Tibial nerve (tissue), 4 donors: ENCODE results near the gene TPRX2. TPM values are rescaled to one million over a fixed set of nuclear protein-coding genes. Genes with fewer than 3 reads are reported as not detected.

Experiments
- DNase-seq, 2 donors: peaks; one replicate each; pipeline ENCODE4 v3.0.0-alpha.2; 2019; ENCODE audit warnings: low spot score in 2 of 2
- H3K27ac ChIP-seq, 4 donors: fragments of 200-600 bp; sonication (generic) in 3 of 4; one replicate each; pipeline ENCODE4 v1.5.1; 2017 to 2019; ENCODE audit warnings: mild to moderate bottlenecking in 1 of 4
- H3K27me3 ChIP-seq, 2 donors: fragments of 200-600 bp; sonication (generic) in 1 of 2; one replicate each; pipeline versions ENCODE4 v1.5.1 to v1.6.0; 2017 to 2019
- H3K36me3 ChIP-seq, 3 donors: fragments of 200-600 bp; sonication (generic); one replicate each; pipeline ENCODE4 v1.5.1; 2018 to 2019
- H3K4me1 ChIP-seq, 4 donors: fragments of 200-600 bp; sonication (generic) in 3 of 4; one replicate each; pipeline ENCODE4 v1.5.1; 2017 to 2019
- H3K4me3 ChIP-seq, 4 donors: fragments of 200-600 bp; sonication (generic) in 3 of 4; one replicate each; pipeline ENCODE4 v1.5.1; 2017 to 2019; ENCODE audit warnings: mild to moderate bottlenecking in 1 of 4, moderate library complexity in 1 of 4
- H3K9me3 ChIP-seq, 4 donors: fragments of 200-600 bp; sonication (generic) in 3 of 4; one replicate each; pipeline ENCODE4 v1.5.1; 2017 to 2019
- CTCF ChIP-seq, 5 experiments: fragments of 200-600 bp in 3 of 5; fragments of 450-650 bp in 2 of 5; sonication (generic) in 3 of 5; IDR thresholded peaks; one replicate each; pipeline ENCODE4 v1.5.1; 2016 to 2019; ENCODE audit warnings: antibody characterized with exemption in 5 of 5, mild to moderate bottlenecking in 3 of 5, moderate library complexity in 2 of 5
- EP300 ChIP-seq, 2 donors: sonication (generic); formaldehyde crosslinking; IDR thresholded peaks; one replicate each; pipeline ENCODE4 v1.6.1; 2017; ENCODE audit warnings: antibody characterized with exemption in 2 of 2, mild to moderate bottlenecking in 1 of 2
- POLR2A ChIP-seq, 2 donors: fragments of 450-650 bp; IDR thresholded peaks; one replicate each; pipeline ENCODE4 v1.6.1; 2017; ENCODE audit warnings: antibody characterized with exemption in 2 of 2, mild to moderate bottlenecking in 2 of 2, moderate library complexity in 2 of 2
- WGBS, 2 donors: methylation state at CpG; one replicate each; pipeline ENCODE4 v1.1.5; 2018; 5-methylcytosine and 5-hydroxymethylcytosine counted together
- total RNA-seq, 4 donors: library from RNA; depleted of rRNA; stranded (reverse); fragments of >200 nt; gene quantifications; one replicate each; pipeline ENCODE4 v1.1.0, GENCODE V29; 2016

TPRX2 gene
- total RNA-seq, 4 donors from 2014 or later: not detected

GRCh38 chr19:47882890-47883289, 23.9 kb downstream of the TPRX2 start:
- H3K9me3 ChIP-seq: no peaks in the 10 kb centered on the region
- H3K27ac ChIP-seq: no peak overlapping the region
- no peaks in the 10 kb centered on the region for H3K36me3 ChIP-seq
- peaks cover 0 to 11% of the 10 kb centered on the region in 2 donors for H3K27me3 ChIP-seq
- TF ChIP-seq POLR2A (IDR thresholded peaks at IDR 0.05): no peak
- TF ChIP-seq CTCF (IDR thresholded peaks at IDR 0.05): no peak
- no peaks in the 10 kb centered on the region for H3K4me1 ChIP-seq
- H3K4me3 ChIP-seq: no peak overlapping the region
- no peak for DNase-seq
- 79 to 83% methylated on average over 3 of the region's 3 CpGs for WGBS, 2 donors

GRCh38 chr19:47885067-47885463, 26.0 kb downstream of the TPRX2 start:
- Histone ChIP-seq H3K27me3 (peaks cover 0 to 8% of the 10 kb centered on the region in 2 donors), H3K27ac (no peak overlapping the region), H3K9me3 (no peaks in the 10 kb centered on the region), H3K4me1 (no peaks in the 10 kb centered on the region), H3K36me3 (no peaks in the 10 kb centered on the region), H3K4me3 (no peak overlapping the region)
- 75 to 84% methylated on average over 5 of the region's 5 CpGs for WGBS, 2 donors
- TF ChIP-seq EP300 (IDR thresholded peaks at IDR 0.05): no peak
- no peak for TF ChIP-seq CTCF (IDR thresholded peaks at IDR 0.05)
- no peak for TF ChIP-seq POLR2A (IDR thresholded peaks at IDR 0.05)
- DNase-seq: no peak

GRCh38 chr19:47886010-47886559, 27.1 kb downstream of the TPRX2 start, which contains the start of gene SULT2A1:
Gene SULT2A1 (minus strand): TSS chr19:47886315. CDS start chr19:47886257, 58 bp downstream.
- Histone ChIP-seq H3K27ac (no peak within 1 kb of the TSS), H3K4me3 (no peak within 1 kb of the TSS), H3K36me3 (no peaks in the 10 kb centered on the region), H3K27me3 (peaks cover 0 to 8% of the 10 kb centered on the region in 2 donors), H3K9me3 (no peaks in the 10 kb centered on the region), H3K4me1 (no peaks in the 10 kb centered on the region)
- TF ChIP-seq CTCF (IDR thresholded peaks at IDR 0.05) (no peak), EP300 (IDR thresholded peaks at IDR 0.05) (no peak), POLR2A (IDR thresholded peaks at IDR 0.05) (no peak)
- WGBS, 2 donors: 72% methylated on average over 12 of the region's 12 CpGs
- DNase-seq: no peak

GRCh38 chr19:47890865-47891621, 32.0 kb downstream of the TPRX2 start:
- Histone ChIP-seq H3K36me3 (no peaks in the 10 kb centered on the region), H3K27me3 (peaks cover 0 to 4% of the 10 kb centered on the region in 2 donors), H3K27ac (no peak overlapping the region), H3K4me1 (no peaks in the 10 kb centered on the region), H3K4me3 (no peak overlapping the region), H3K9me3 (peaks cover 0 to 19% (median 0%) of the 10 kb centered on the region in 4 donors)
- 55 to 56% methylated on average over 7 of the region's 7 CpGs for WGBS, 2 donors
- DNase-seq: no peak
- no peak for TF ChIP-seq EP300 (IDR thresholded peaks at IDR 0.05)
- TF ChIP-seq POLR2A (IDR thresholded peaks at IDR 0.05): no peak
- TF ChIP-seq CTCF (IDR thresholded peaks at IDR 0.05): no peak

GRCh38 chr19:47891622-47891922, 32.5 kb downstream of the TPRX2 start:
- Histone ChIP-seq H3K27me3 (no peaks in the 10 kb centered on the region), H3K36me3 (no peaks in the 10 kb centered on the region), H3K9me3 (peaks cover 0 to 24% (median 0%) of the 10 kb centered on the region in 4 donors), H3K27ac (no peak overlapping the region), H3K4me1 (no peaks in the 10 kb centered on the region), H3K4me3 (no peak overlapping the region)
- DNase-seq: no peak
- 45 to 88% methylated on average over 2 of the region's 2 CpGs for WGBS, 2 donors
- TF ChIP-seq POLR2A (IDR thresholded peaks at IDR 0.05): no peak
- TF ChIP-seq CTCF (IDR thresholded peaks at IDR 0.05): no peak
- TF ChIP-seq EP300 (IDR thresholded peaks at IDR 0.05): no peak
